Measurements from ENCODE around the gene SULT2B1.

The SULT2B1 gene

DNA sequence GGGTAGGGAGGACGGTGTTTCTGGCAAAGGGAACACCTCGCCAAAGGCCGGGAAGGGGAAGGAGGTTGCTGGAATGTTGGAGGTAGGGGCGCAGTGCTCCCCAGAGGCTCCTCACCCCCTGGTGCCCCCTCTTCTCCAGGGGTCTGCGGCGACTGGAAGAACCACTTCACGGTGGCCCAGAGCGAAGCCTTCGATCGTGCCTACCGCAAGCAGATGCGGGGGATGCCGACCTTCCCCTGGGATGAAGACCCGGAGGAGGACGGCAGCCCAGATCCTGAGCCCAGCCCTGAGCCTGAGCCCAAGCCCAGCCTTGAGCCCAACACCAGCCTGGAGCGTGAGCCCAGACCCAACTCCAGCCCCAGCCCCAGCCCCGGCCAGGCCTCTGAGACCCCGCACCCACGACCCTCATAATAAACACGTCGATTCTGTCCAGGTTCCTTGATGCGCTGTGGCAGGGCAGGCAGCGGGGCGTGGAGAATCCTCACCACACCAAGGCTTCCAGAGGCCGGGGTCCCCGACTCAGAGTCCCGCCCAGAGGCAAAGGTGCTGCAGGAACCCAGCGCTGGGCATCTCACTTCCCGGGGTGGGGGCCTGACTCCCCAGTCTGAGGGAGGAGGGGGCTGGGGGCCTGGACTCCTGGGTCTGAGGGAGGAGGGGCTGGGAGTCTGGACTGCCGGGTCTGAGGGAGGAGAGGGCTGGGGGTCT lies 47.2 kb downstream of the SULT2B1 start:
- in situ Hi-C loops (cut with HindIII; ENCODE audit: low sequenced_read_pairs), result no loop called here

DNA sequence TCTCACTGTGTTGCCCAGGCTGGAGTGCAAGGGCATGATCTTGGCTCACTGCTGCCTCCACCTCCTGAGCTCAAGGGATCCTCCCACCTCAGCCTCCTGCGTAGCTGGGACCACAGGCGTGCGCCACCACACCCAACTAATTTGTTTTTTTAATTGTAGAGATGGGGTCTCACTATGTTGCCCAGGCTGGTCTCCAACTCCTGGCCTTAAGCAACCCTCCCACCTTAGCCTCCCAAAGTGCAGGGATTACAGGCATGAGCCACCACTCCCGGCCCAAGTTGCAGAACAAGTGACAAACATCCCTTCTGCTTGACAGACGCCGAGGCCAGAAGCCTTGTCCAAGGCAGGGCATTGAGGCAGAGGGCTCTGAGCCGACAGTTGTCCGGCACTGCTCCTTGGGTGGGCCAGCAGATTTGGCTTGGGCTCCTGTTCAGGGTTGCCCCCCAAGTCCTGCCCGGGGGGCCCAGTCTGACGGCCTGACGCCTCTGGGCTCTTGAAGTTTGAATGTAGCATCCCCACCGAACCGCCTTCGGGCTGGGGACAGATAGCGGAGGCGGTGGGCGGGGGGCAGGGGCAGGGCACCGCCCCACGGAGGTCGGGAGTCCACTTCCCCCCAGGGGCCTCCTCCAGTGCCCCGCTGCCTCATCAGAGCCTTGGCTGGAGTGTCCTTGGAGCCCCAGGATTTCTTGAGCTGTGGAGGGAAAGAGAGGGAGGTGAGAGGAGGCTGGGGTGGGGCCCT lies 48.9 kb downstream of the SULT2B1 start:
- in situ Hi-C loops (cut with HindIII; ENCODE audit: low sequenced_read_pairs), result no loop called here

DNA sequence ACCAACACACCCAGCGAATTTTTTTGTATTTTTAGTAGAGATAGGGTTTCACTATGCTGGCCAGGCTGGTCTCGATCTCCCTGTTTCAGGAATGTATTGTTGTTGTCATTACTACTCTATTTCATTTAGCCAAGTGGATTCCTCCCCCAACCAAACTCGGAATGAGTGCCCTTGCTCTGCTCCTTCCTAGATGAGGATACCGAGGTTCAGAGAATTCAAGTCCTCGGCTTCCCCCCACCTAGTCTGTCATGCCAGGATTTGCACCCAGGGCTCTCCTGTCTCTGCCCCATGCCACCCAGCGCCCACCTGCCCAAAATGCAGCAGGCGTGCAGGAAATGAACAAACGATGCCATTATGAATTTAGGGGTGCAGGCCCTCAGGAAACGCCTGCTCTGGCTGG lies 51.0 kb downstream of the SULT2B1 start:
- in situ Hi-C loops (cut with HindIII; ENCODE audit: low sequenced_read_pairs), result no loop called here

DNA sequence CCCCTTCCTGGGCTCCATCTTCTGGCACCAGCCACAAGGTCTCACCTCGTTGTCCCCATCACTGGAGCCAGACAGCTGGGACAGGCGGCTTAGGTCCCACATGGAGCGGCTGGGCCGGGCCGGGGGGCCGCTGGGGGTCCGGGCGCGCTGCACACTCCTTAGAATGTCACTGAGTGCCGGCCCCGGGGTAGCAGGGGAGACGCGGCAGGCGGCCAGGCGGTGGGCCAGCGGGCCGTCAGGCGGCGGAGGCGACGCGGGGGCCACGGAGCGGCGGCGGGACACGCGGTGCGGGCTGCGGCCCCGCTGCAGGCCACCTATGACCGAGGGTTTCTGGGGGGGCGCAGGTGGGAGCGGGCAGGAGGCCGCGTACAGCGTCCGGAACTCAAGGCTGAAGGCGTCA lies 51.5 kb downstream of the SULT2B1 start:
- in situ Hi-C loops (cut with HindIII; ENCODE audit: low sequenced_read_pairs), result no loop called here

GRCh38 chr19:48603850-48604249 lies 51.9 kb downstream of the SULT2B1 start:
- in situ Hi-C loops (cut with HindIII; ENCODE audit: low sequenced_read_pairs), result no loop called here

- in situ Hi-C loops (cut with HindIII; ENCODE audit: low sequenced_read_pairs), result no loop called here
Measured at GRCh38 chr19:48606463-48607358, 54.7 kb downstream of the SULT2B1 start, which contains the start of gene SPACA4. TSS of gene SPACA4 (plus strand) at chr19:48606742. CDS start at chr19:48606979, 237 bp downstream.

DNA sequence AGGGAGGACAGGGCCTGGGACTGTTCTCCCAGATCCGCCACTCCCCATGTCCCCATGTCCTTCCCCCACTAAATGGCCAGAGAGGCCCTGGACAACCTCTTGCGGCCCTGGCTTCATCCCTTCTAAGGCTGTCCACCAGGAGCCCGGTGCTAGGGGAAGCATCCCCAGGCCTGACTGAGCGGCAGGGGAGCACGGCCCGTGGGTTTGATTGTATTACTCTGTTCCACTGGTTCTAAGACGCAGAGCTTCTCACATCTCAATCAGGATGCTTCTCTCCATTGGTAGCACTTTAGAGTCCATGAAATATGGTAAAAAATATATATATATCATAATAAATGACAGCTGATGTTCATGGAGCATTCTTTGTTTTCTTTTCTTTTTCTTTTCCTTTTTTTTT lies 55.4 kb downstream of the SULT2B1 start:
- in situ Hi-C loops (cut with HindIII; ENCODE audit: low sequenced_read_pairs), result no loop called here

- in situ Hi-C loops (cut with HindIII; ENCODE audit: low sequenced_read_pairs), result no loop called here
Measured at GRCh38 chr19:48608798-48609263, 56.9 kb downstream of the SULT2B1 start.

- in situ Hi-C loops (cut with HindIII; ENCODE audit: low sequenced_read_pairs), result no loop called here
Measured at GRCh38 chr19:48609571-48610108, 57.7 kb downstream of the SULT2B1 start.

GRCh38 chr19:48611872-48612271 lies 59.9 kb downstream of the SULT2B1 start:
- in situ Hi-C loops (cut with HindIII; ENCODE audit: low sequenced_read_pairs), result no loop called here

DNA sequence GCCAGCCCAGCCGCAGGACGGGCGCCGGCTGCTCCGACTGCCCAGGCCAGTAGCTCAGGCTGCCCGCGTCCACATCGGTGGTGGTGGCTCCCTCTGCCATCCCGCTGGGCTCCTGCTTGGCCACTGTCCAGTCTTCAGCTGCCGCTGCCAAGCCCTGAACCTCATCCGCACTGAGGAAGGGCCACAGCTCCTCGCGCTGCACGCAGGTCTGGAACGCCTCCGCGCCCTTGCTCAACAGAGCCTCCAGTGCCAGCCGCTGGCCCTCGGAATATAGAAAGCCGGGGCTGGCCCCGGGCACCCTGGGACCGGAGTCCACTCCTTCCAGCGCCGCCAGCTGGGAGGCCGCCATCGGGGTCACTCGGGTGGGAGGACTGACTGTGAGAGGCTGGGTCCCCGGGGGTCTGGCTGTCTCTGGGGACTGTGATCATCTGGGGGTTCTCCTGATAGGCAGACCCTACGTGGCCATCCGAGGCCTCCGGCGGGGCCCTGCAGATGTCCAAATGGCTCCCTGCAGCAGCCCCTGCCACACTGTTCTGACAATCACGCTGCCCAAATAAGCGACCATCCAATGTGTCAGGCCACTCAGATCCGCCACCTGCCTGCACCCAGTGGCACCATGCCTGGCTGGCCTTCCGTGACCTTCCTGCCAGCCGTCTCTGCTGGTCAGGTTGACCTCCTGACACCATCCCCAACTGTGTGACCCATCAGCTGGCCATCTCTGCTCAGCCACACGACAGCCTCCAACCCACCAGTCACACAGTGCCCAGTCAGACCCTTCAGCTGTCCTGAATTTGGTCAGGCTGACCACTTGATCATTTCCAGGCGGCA lies 61.3 kb downstream of the SULT2B1 start:
- in situ Hi-C loops (cut with HindIII; ENCODE audit: low sequenced_read_pairs), result no loop called here

- in situ Hi-C loops (cut with HindIII; ENCODE audit: low sequenced_read_pairs), result no loop called here
Measured at GRCh38 chr19:48613852-48614435, 62.0 kb downstream of the SULT2B1 start.

GRCh38 chr19:48614436-48615230 lies 62.7 kb downstream of the SULT2B1 start, which contains the start of gene FAM83E:
TSS of gene FAM83E (minus strand) at chr19:48615076. CDS start at chr19:48613372, 1,704 bp downstream.
- in situ Hi-C loops (cut with HindIII; ENCODE audit: low sequenced_read_pairs), result no loop called here

DNA sequence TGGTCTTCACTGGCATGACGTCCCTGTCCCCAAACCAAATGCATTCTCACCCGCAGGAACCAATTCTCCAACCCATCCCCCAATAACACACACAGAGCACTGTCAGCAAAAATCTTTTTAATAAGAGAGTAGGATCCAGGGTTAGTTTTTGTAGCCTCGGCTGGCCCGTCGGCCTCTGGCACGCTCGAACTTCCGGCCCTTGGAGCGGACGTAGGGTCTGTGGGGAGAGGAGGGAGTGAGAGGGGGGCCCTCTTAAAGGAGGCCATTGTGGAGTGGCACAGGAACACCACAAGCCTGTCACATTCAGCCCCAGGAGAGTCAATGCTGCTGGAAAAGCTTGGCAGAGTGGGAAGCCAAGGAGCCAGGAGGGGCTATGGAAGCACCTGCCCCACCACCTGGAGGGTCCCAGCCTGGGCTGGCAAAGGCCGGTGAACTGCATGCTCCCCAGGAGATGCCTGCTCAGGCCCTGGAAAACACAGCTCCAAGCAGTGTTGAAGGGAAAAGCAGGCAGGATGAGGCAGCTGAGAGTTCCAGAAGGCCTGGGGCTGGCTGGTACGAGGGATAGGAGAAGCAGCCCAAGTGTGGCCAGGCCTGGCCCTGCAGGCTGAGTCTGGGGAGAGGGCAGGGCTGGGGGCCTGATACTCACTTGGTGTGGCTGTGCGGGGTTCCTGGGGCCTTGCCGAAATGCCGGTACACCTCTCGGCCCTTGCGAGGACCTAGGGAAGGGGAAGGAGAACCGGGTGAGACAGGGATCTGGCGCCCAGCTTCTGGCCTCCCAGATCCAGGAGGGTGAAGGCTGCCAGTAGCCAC lies 63.5 kb downstream of the SULT2B1 start:
- in situ Hi-C loops (cut with HindIII; ENCODE audit: low sequenced_read_pairs), result no loop called here

DNA sequence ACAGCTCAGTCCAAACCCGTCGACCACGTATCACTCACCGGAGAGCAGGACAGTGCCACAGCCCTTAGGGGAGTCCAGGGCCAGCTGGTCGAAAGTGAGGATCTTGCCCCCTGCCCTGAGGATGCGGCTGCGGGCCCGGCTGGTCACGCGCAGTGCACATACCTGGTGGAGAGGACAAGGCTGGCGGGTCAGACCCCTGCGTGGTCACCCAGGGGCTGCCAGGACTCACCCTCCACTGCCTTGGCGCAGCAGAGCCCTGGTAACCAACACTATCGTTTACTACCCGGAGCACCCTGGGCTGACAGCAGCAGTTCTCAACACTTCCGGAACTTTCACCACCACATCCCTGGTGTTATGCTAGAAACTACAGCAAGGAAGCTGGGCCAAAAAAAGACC lies 64.1 kb downstream of the SULT2B1 start:
- in situ Hi-C loops (cut with HindIII; ENCODE audit: low sequenced_read_pairs), result no loop called here

DNA sequence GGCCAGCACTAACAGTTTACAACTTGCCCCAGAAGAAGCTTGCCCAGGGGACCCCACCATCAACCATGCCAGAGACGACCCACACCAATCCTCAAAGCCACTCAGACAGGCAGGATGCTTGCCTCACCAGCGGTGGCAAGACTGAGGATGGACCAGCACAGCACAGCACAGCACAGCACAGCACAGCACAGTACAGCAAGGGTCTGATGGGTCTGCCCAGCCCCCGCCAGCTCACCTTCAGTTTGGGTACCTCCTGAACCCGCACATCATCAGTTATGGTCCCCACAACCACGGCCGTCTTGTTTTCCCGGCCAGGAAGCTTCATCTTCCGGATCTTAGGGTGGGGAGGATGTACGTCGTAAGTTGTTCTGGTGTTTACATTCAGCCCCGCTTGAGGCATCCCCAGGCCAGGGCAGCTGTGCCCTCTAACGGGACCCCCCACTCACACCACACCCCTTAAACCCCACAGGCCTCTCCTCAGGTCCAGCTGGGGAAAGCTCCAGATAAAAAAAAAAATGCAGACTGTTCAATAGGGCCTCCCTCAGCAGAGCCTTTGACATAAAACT lies 64.6 kb downstream of the SULT2B1 start:
- in situ Hi-C loops (cut with HindIII; ENCODE audit: low sequenced_read_pairs), result no loop called here

- in situ Hi-C loops (cut with HindIII; ENCODE audit: low sequenced_read_pairs), result no loop called here
Measured at GRCh38 chr19:48617146-48617937, 65.4 kb downstream of the SULT2B1 start.

All from DLD1 (cell line).